HG02943 (cell line): ENCODE results near the gene DMXL2.
"Not testable (repeated sequence)": the region's sequence is repeated elsewhere in the genome, so short reads cannot be mapped to it uniquely, and the experiment has no call there.

Source experiments
- ATAC-seq: cut with Tn5 transposase; IDR thresholded peaks from one replicate; pipeline ENCODE4 v1.9.1; 2021; ENCODE audit warnings: mild to moderate bottlenecking, low read depth, moderate library complexity; ENCODE audit not compliant: unreplicated experiment

The DMXL2 gene

DNA sequence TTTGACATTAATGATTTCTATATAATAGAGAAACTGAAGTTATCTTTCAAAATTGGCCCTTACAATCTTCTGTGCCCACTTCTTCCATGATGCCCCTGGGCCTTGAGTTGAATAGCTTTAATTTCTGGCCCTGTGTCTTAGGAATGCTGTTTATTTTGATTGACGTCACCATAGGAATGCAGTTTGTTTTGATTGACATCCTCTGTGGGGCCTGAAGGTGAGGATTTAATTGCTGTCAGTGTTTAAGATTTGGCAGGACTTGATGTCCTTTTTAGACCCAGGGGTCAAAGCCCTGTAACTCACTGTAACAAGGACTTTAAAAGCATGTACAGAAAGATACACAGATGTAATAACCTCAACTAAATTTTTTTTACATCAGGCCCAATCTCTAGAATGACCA lies 197.8 kb downstream of the DMXL2 start:
- no peak for ATAC-seq

- not testable (repeated sequence) for ATAC-seq
Observed at GRCh38 chr15:51423040-51423439, 199.5 kb downstream of the DMXL2 start.

DNA sequence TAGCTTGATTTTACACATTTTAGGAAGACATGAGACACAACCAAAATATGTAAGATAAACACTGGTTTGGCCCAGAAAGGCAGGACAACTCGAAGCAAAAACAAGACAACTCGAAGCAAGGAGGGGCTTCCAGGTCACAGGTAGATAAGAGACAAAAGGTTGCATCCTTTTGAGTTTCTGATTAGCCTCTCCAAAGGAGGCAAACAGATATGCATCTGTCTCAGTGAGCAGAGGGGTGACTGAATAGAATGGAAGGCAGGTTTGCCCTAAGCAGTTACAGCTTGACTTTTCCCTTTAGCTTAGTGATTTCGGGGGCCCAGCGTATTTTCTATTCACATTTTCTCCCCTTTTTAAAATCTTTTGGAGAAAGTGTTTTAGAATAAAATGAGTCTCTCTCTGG lies 206.4 kb downstream of the DMXL2 start:
- ATAC-seq: no peak

DNA sequence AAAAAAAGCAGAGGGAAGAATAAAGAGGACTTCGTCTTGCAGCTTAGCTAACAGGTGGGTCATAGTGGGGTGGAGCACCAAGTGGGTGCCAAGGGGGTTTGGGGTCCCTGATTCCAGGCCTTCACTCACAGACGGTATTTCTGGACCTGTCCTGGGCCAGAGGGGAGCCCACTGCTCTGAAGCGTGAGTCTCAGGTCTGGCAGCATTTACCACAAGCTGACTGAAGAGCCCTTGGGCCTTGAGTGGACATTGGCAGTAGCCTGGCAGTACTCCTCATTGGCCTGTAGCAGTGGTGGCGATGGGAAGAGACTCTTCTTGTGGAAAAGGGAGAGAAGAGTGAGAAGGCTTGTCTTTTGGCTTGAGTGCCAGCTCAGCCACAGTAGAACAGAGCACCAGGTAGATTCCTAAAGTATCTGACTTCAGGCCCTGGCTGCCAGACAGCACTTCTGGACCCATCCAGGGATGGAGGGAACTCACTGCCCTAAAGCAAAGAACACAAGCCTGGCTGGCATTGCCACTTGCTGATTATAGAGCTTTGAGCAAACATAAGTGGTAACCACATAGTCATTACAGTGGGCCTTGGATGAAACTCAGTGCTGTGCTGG lies 208.2 kb downstream of the DMXL2 start:
- ATAC-seq: no peak

- ATAC-seq: no peak
Observed at GRCh38 chr15:51405693-51406523, 216.7 kb downstream of the DMXL2 start.

DNA sequence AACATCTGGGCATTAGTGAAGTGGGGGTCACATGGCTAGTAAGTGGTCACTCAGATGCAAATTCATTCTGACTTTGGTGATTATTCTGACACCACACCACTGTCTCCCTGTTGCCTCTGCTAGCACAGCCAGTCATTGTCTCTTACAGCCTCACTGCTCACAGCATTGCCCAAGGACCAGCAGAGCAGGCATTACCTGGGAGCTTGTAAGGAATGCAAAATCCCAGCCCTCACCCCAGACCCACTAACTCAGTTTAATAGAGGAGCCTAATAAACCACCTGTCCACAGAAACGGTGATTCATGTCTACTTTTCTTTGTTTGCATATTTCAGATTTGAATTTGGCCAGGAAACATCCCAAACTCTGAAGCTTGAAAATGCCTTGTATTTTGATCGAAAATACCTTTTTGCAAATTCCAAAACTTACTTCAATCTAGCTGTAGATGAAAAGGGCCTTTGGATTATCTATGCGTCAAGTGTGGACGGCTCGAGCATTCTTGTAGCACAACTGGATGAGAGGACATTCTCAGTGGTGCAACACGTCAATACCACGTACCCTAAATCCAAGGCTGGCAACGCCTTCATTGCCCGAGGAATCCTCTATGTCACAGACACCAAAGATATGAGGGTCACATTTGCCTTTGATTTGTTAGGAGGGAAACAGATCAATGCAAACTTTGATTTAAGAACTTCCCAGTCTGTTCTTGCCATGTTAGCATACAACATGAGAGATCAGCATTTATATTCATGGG lies 218.4 kb downstream of the DMXL2 start:
- ATAC-seq: no peak

- ATAC-seq: no peak
Observed at GRCh38 chr15:51403072-51403878, 219.3 kb downstream of the DMXL2 start.

DNA sequence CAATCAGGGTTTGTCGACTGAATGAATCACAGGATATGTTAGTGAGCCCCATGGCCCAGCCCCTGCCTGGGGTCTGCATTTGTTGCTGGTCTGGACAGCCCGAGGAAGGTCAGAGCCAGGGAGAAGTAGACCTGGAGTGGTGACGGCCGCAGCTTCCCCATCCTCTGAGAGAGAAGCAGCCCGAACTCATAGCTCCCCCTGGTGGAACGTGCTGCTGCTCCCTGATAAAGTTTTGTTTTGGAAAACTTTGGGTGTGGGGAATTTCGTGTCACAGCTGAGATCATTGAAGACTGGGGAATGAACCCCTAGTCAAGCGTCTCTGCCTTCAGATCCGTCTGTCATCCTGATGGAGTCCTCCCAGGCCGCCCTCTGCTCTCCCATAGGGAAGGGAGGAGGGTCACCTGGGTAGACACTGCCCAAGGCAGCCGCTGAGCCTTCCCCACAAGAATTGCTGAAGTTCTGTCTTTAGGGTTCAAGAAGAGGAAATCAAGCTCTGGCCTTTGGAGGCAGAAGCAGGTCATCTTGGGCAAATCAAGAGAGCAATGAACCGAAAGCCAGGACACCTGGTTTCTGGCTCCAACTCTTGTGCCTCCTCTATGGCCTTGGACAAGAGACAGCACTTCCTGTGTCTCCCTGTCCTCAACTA lies 220.6 kb downstream of the DMXL2 start:
- ATAC-seq: no peak

- ATAC-seq: no peak
Observed at GRCh38 chr15:51401051-51401780, 221.4 kb downstream of the DMXL2 start.

DNA sequence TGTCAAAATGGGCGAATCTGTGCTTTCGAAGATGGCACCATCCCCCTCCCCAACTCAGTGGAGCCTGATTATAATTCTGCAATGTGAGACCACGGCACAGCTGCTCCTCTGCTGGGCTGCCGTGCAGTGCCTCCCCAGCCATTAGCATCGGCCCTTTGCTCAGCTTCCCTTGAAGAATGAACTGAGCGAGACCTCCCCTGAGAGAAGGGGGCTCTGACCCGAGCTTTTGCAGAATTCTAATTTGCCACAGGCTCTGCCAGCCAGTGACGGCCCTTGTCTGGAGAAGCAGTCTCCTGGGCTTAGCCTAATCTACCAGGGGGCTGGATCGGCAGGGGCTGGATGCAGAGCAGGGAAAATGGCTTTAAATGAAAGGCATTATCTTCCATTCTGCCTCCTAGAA lies 223.9 kb downstream of the DMXL2 start:
- ATAC-seq: no peak
